NK-92 (cell line): Measurements from ENCODE around the gene ZNF341.
"Not testable (repeated sequence)": the region's sequence is repeated elsewhere in the genome, so short reads cannot be mapped to it uniquely, and the experiment has no call there.

Source experiments
- DNase-seq: peaks from one replicate; lab custom pipeline; 2025; ENCODE audit not compliant: unreplicated experiment; lab: John Stamatoyannopoulos, UW

ZNF341 gene

DNA sequence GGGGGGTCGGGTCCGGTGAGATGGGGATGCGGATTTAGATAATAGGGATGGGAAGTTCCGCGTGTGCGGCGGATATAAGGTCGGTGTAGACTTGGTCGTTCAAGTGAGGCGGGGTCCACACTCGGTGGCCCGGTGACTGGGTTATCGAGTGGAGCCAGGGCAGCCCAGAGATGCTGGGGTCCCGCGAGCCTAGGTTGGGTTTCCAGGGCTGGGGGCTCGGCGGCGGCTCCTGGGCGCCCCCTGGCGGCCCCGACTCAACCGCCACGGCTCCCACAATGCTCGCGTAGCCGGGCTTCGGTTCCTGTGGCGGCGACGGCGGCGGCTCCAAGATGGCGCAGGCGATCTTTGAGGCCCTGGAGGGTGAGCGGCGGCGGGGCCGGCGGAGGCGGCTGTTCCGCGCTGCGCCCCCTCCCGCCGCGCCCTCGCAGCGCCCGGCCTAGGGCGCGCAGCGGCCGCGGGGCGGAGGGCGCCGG, at the start of gene ZNF341:
ZNF341 (plus strand) TSS at position 304 of the 473 bp plus-strand sequence; CDS start at position 330, 26 bp downstream.
- peak; percentile 15 for DNase-seq

DNA sequence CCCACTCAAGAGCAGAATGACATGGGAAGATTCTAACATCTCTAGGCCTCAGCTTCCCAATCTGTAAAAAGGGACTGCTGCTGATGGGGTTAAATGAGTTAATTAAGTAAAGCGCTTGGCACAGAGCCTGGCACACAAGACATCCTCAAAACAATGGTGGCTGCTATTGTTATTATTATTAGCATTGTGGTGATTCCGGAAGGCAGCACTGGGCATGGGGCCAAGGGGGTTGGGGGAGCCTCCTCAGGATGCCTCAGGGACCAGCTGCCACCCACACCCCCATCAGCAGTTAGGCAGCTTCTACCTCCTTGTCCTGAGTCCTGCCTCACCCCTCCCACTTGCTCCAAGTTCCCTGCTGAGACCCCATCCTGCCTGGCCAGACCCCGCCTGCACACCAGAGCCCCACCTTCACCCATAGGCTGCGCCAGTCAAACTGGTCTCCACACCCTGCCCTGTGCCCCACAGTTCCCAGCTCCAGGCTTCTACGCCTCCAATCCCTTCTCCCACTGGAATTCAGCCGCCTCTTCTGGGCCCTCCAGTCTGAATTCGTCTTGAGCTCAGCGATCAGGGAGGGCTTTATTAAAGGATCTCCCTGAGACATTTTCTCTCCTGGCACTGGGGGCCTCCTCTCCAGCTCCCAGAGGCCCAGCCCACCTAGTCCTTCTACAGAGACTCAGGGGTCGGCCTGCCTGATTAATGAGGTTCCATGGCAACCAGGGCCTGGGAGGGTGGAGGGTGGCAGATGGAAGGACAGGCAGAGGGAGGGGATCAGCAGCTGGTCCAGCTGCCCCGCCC, 47.1 kb upstream of the ZNF341 start:
- DNase-seq, result no peak

DNA sequence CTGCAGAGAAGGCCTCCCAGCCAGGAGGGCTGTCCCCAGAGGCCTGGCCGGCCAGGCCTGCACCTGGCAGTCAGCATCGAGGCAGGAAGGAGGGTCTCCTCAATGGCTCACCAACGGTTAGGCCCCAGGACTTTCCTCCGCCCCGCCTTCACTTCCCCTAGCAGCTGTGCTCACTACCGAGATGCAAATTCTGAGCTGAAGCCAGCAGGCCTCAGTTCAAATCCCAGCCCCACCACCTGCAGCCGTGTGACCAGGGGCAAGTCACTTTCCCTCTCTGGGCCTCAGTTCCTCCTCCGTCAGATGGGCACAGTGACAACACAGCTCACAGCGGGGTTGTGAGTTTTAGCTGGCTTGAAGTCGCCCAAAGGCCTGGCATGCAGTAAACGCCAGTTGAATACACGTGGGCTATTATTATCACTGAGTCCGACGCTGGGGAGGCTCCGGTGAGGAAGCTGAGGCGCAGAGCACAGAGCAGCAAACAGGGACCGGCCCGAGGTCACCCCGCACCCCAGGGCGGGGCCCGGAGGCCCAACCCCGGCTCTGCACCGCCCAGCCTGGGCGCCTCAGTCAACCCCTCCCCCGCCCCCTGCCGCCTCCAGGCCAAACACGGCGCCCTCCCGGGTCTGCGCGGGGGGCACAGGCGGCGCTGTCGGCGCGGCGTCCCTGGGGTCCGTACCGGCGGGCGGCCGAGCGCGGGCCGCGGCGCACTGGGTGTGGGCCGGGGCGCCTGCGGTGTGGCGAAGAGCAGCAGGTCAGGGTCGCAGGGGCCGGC, 46.3 kb upstream of the ZNF341 start:
- DNase-seq, result no peak

DNA sequence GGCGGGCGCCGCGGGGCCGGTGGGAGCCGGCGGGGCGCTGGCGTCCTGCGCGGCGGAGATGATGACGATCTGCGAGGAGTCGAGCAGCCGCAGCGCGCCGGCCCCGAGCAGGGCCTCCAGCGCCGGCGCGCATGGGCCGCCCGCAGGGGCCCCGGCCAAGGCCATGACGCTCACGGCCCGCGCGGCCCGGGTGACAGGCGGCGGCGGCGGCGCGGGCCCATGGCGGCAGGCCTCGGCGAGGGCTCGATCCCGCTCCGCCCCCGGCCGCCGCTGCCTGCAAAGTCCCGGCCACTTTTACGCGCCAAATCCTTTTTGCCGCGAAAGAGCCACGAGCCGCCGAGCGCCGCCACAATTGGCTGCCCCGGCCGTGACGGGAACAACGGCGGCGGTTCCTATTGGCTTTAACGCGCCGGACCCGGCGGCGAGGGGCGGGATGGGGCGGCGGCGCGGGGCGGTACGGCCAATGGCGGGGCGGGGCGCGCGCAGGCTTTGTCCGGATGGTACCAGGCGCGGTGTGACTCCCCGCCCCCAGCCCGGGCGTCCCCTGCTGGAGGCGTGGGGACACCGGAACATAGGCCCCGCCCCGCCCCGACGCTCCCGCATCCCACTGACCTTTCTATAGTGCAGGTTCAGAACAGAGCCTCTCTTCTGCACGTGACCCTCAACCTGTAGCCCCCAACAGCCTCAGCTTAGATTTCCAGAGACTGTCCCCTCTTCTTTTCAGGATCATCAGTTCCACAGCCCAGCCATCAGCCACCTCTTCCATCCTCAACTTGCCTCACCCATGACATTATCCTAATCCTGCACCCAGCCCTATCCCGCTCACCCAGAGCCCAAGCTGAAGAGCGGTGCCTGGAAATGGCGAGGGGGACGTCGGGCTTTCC, 45.5 kb upstream of the ZNF341 start, which contains the start of gene E2F1:
E2F1 (minus strand) TSS at position 286 of the 884 bp plus-strand sequence; CDS start at position 165, 121 bp downstream.
- DNase-seq, result peak; percentile 73

DNA sequence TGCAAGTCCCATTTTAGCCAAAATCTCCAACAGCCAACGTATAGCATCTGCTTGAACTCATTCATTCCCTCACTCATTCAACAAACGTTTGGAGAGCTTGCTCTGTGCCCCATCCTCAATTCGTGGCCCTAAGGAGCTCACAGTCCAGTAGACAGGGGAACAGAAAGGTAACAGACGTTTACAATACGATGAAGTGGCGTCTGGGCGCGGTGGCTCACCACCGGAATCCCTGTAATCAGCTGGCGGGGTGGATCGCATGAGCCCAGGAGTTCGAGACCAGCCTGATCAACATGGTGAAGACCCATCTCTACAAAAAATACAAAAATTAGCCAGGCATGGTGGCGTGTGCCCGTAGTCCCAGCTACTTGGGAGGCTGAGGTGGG, 44.8 kb upstream of the ZNF341 start:
- no peak for DNase-seq

DNA sequence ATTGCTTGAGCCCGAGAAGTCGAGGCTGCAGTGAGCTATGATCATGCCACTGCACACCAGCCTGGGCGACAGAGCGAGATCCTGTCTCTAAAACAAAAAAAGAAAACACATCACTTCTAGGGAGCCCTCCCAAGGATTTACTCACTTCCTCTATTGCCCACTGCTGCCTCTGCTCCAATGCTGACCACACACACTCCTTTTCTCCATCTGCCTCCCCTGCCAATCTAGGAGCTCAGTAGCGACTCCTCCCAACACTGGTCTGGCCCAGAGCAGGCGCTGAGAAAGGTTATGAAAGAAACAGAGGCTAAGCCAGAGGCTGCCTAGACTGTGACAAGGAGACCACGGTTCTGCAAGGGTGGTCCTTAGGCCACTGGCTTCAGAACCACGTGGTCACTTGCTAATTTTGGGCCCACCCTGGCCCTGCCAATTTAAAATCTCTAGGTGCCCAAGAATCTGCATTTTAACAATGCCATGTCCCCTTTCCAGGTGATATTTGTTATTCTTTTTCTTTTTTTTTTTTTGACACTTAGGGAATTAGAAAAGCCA, 44.4 kb upstream of the ZNF341 start:
- DNase-seq, result no peak

DNA sequence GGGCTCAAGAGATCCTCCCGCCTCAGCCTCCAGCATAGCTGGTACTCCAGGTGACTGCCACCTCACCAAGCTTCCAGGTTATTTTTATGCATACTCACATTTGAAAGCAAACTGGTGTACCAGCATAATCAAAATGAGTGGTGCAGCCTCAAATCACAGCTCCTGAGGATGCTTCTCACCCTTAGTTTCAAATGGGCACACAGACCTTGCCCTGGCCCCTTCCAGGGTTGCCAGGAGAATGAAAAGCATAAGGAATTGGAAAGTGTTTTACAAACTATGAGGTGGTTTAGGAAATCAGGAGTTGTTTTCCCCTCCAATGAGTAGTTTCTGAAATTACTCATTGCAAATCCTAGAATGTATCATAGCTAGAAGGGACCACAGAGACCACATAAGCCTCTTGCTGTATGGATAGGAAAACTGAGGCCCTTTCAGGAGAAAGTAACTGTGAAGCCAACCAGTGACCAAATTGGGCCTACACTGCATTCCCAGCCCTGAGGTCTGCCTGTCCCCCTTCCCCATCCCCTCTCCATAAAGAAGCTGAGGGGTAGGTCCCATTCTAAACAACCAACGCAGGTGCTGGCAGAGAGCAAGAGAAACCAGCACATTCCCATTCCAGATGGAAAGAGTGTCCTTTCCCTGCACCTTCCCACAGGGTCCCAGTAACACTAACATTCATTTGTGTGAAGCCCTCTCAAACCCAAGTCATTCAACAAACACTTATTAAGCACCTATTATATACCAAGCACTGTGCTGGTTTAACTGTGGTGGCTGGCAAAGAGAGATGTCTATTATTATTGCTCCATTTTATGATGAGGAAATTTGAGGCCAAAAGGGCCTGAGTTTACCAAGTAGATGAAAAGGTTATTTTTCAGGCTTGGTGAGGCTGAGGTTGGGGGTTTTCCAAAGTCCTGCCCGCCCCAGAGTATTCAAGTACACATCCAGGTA, 43.5 kb upstream of the ZNF341 start:
- no peak for DNase-seq

DNA sequence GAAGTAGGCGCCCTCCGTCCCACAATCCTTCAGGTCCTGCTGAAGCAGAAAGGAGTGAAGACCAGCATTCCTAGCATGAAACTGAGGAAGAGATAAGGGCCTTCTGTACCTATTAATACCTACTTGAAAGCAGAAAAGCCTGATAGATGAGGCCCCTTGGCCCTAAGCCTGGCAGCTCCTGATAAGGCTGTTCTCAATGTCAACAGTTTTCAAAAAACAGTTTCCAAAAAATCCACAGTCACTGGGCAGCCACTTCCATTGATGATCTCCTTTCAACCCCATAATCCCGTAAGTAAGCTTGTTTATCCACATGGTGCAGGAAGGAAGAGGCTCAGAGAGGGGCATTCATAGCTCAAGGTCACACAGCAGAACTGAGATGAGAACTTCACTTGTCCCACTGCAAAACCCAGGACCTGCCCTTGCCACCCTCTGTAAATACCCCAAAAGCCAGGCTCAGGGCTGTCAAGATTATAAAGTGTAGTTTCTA, 42.8 kb upstream of the ZNF341 start:
- no peak for DNase-seq

DNA sequence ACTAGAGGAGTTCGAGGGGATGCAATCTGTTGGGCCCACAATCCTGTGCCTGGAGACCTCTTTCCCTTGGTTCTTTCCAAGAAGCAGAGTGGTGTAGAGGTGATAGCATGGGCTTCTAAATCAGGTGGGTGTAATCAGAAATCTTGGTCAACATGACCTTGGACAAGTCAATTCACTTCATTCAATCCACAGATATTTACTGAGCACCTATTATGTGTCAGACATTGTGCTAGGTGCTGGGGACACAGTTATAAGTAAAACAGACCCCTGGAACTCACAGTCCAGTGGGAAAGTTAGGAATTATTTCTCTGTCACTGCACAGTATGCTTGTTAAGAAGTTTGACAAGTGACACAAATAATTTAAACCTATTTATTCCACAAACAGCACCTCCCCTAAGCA, 42.3 kb upstream of the ZNF341 start:
- no peak for DNase-seq

DNA sequence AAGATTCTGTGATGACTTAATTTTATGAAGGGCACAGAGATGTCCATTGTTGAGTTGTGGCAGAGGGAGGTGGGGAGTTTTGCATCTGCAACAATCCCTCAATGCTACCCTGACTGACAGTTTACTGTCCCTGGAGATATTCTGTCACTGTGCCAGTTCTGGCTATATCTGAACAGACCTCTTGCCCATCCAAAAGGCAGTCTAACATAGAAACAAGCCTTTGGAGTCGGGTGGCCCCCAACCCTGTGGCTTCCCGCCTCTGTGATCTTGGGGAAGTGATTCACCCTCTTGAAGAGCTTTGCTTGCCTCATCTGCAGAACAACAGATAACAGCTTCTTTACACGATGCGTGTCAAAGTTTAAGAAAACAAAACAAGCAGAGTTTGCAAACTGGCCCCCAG, 41.8 kb upstream of the ZNF341 start:
- no peak for DNase-seq

DNA sequence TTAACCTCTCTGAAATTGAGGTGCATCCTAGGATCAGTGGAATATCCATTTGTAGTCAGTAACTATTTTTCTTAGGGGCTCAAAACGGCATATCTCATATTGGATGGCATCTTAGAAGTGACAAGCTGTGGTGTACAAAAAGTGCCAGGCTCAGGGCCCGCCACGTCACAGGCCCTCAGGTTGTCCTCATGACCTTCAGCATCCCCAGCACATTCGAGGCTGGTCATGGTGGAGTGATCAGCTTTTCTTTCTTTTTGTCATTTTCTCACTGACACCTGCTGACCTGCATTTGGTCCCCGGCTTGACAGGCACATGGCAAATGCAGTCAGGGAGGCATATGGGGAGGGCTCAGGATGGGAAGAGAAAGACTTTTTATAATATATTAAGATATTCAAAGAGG, 38.5 kb upstream of the ZNF341 start:
- no peak for DNase-seq

DNA sequence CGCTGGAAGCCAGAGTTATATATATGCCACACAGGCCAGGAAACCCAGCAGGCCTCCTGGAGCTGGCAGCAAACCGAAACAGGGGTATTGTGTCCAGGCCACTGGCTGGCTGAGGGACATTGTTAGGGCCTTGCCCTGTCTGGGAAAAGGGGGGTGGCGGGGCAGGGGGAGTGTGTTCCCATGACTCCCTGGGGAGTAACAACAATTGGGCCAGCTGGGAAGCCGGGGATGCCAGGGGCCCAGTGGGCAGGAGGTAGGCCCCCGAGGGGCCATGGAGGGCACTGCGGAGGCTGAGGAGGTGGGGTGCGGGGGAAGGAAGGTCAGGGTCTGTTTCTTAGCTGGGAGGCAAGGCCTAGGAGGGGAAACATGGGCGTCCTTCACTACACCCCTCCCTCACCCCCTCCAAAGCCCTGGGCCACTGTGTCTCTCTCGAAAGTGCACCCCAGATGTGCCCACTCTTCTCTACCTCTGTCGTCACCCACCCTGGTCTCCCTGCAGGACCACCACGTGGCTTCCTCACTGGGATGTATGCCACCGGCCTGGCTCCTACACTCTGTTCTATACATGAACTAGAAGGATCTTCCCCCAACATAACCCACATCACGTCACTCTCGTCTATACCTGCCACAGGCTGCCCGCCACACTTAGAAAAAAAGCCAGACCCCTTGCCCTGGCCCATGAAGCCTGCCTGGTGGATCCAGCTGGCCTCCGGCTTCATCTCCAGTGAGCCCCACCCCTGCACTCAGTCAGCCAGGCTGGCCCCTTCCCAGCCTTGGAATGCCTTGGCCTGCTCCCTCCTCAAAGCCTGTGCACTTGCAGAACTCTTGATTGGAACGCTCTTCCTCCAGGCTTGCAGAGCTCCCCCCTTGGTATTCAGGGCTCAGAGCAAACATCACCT, 37.8 kb upstream of the ZNF341 start:
- DNase-seq, result no peak

DNA sequence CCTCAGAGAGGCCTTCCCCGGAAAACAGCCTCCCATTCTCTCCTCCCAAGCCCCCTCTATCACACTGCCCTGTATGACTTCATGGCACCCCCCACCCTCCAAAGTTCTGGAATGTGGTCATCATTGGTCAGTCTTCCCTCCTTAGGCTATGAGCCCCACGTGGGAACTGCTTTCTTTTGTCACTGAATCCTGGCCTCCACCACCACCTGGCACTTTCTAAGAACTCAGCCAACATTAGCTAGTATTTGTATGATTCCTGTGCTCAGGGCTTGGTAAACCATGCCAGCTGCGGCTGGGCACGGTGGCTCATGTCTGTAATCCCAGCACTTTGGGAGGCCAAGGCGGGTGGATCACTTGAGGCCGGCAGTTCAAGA, 37.2 kb upstream of the ZNF341 start:
- DNase-seq, result no peak

DNA sequence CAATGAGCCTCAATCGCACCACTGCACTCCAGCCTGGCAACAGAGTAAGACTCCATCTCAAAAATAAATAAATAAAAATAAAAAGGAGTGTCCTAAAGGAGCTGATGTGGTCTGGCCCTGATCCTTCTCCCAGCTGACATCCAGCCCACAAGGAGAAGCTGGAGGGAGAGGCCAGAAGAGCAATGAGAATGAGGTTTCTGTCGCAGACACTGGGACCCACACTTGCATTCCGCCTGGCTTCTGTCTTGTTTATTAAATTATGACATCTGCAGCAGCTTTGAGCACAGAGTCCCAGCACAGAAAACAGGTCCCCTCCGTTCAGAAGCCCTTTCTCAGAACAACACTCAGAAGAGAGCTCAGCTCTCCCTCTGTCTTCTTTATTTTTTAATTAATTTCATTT, 35.3 kb upstream of the ZNF341 start:
- no peak for DNase-seq

DNA sequence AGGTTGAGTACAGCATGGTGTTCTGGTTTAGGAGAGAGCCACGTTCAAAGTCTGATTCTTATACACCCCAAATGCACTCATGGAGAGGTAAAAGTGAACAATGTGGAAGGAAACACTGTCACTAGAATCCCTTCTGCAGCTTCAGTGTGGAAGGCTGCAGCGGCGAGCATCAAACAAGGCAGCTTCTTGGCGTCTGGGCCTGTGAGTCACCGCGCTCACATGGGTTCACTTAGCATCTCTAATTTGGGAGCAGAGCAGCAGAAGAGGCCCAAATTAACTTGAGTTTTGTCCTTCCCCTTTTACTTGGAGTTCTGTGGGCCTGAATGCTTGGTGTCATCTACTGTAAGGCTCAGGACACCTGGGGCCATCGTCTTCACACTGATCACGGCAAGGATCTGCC, 34.7 kb upstream of the ZNF341 start:
- no peak for DNase-seq

DNA sequence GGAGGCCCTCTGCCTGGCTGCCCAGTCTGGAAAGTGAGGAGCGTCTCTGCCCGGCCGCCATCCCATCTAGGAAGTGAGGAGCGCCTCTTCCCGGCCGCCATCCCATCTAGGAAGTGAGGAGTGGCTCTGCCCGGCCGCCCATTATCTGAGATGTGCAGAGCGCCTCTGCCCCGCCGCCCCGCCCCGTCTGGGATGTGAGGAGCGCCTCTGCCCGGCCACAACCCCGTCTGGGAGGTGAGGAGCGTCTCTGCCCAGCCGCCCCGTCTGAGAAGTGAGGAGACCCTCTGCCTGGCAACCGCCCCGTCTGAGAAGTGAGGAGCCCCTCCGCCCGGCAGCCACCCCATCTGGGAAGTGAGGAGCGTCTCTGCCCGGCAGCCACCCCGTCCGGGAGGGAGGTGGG, 32.8 kb upstream of the ZNF341 start:
- DNase-seq, result not testable (repeated sequence)

DNA sequence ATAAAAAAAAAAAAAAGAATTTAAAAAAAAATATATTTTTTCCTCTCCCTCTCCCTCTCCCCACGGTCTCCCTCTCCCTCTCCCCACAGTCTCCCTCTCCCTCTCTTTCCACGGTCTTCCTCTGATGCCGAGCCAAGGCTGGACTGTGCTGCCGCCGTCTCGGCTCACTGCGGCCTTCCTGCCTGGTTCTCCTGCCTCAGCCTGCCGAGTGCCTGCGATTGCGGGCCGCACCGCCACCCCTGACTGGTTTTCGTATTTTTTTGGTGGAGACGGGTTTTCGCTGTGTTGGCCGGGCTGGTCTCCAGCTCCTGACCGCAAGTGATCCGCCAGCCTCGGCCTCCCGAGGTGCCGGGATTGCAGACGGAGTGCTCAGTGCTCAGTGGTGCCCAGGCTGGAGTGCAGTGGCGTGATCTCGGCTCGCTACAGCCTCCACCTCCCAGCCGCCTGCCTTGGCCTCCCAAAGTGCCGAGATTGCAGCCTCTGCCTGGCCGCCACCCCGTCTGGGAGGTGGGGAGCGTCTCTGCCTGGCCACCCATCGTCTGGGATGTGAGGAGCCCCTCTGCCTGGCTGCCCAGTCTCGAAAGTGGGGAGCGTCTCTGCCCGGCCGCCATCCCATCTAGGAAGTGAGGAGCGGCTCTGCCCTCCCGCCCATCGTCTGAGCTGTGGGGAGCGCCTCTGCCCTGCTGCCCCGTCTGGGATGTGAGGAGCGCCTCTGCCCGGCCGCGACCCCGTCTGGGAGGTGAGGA, 30.9 kb upstream of the ZNF341 start:
- not testable (repeated sequence) for DNase-seq
